AG09309 (cell line): ENCODE measurements around the gene SMC2.

ENCODE experiments used
- DNase-seq: peaks from one replicate; pipeline ENCODE4 v3.0.0-alpha.2; 2010; ENCODE audit warnings: low read depth
- H3K4me3 ChIP-seq: 2 replicates; pipeline ENCODE4 v1.5.1; 2011; ENCODE audit warnings: mild to moderate bottlenecking, low read depth, low read length, moderate library complexity; ENCODE audit not compliant: control insufficient read depth
- CTCF ChIP-seq: IDR thresholded peaks from 2 replicates; pipeline ENCODE4 v1.5.1; 2011; ENCODE audit warnings: mild to moderate bottlenecking, low read depth, low read length, inconsistent platforms; ENCODE audit not compliant: insufficient read depth, control insufficient read depth; ENCODE audit errors: missing control alignments

SMC2 gene

GRCh38 chr9:104110509-104110908 is 16.4 kb downstream of the SMC2 start:
- H3K4me3 ChIP-seq = no peak overlapping the region
- DNase-seq = no peak
- TF ChIP-seq CTCF = no peak

GRCh38 chr9:104118916-104119315 is 24.8 kb downstream of the SMC2 start:
- TF ChIP-seq CTCF = no peak
- no peak overlapping the region for H3K4me3 ChIP-seq
- no peak for DNase-seq

- no peak for DNase-seq
- TF ChIP-seq CTCF = no peak
- no peak overlapping the region for H3K4me3 ChIP-seq
Observed at GRCh38 chr9:104121022-104121421, 26.9 kb downstream of the SMC2 start.

- no peak for TF ChIP-seq CTCF
- DNase-seq = no peak
- no peak overlapping the region for H3K4me3 ChIP-seq
Observed at GRCh38 chr9:104138243-104138868, 44.2 kb downstream of the SMC2 start.

- no peak for DNase-seq
- no peak for TF ChIP-seq CTCF
- no peak overlapping the region for H3K4me3 ChIP-seq
Observed at GRCh38 chr9:104142799-104143549, 48.9 kb downstream of the SMC2 start.

GRCh38 chr9:104143550-104143910 is 49.4 kb downstream of the SMC2 start:
- no peak for TF ChIP-seq CTCF
- no peak for DNase-seq
- no peak overlapping the region for H3K4me3 ChIP-seq
